ENCODE data around the gene RASSF4.

- TF ChIP-seq POLR2A (IDR thresholded peaks at IDR 0.05; ENCODE audit: low read length) = no peak
- no peak for TF ChIP-seq GATA1 (IDR thresholded peaks at IDR 0.05; ENCODE audit: low read depth, low read length)
Observed at GRCh38 chr10:44926751-44927351, 32.8 kb upstream of the RASSF4 start.
